Upper lobe of right lung (tissue), 1 donor: Measurements from ENCODE around the gene PLXNA4. TPM values are rescaled to one million over a fixed set of nuclear protein-coding genes. Genes with fewer than 3 reads are reported as not detected.
A peak's percentile ranks its signal among the peaks of the same experiment; 100 is the strongest.

Experiments used
- ATAC-seq: fragments of 200-7000 bp; cut with Tn5 transposase; one replicate; pipeline ENCODE4 v1.9.1; 2020; ENCODE audit warnings: mild to moderate bottlenecking, moderate library complexity
- DNase-seq: peaks from one replicate; pipeline ENCODE4 v3.0.0-alpha.2; 2020
- H3K27ac ChIP-seq: fragments of 200-600 bp; one replicate; pipeline ENCODE4 v1.8.0; 2022
- H3K27me3 ChIP-seq: fragments of 200-600 bp; one replicate; pipeline ENCODE4 v1.8.0; 2022; ENCODE audit warnings: mild to moderate bottlenecking
- H3K36me3 ChIP-seq: fragments of 200-600 bp; one replicate; pipeline ENCODE4 v1.8.0; 2022
- H3K4me1 ChIP-seq: fragments of 200-600 bp; one replicate; pipeline ENCODE4 v1.8.0; 2022
- H3K4me3 ChIP-seq: fragments of 200-600 bp; one replicate; pipeline ENCODE4 v1.8.0; 2022; ENCODE audit warnings: mild to moderate bottlenecking
- H3K9me3 ChIP-seq: fragments of 200-600 bp; one replicate; pipeline ENCODE4 v1.8.0; 2022
- intact Hi-C: fragments of 100-400 bp; cut with DNase I; formaldehyde crosslinking; loops from one replicate; pipeline ENCODE4 v1.11.0; 2022
- total RNA-seq: library from RNA; stranded (reverse); fragmentation: NEBNext Ultra II Directional; extraction: Animal tissue kit (Norgen Biotek cat#: 25700); gene quantifications from one replicate; pipeline ENCODE4 v1.2.1, GENCODE V29; 2021
- TF ChIP-seq, protein P1 (sequence below): fragments of 200-600 bp; IDR thresholded peaks from one replicate; pipeline ENCODE4 v1.8.0; 2022; ENCODE audit warnings: antibody characterized with exemption
- donor health status: DM: no; HTN: yes; CAD: no; lungs with severe emphysema.

The PLXNA4 gene
- total RNA-seq, 1 donor from 2014 or later, result 7.2 TPM

DNA sequence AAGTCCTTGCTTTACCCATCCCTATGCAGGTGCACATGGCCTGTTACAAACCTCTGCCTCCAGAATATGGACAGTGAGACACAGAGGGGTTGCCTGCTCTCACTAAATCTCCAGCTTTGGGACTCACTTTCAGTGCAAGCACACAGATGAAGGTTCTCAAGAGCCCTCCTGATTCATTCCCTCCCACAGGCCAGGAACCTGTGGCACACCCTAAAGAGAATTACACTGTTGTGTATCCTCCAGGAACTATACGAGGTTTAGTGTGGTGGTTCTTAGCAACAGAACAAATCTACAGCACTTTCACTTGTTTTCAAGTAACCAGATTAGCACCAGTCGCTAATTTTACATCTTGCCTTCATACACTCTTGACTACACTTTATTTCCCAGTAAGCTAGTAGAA is 192.3 kb downstream of the PLXNA4 start:
- Histone ChIP-seq H3K36me3 (no peaks in the 10 kb centered on the region), H3K27me3 (no peaks in the 10 kb centered on the region), H3K27ac (no peak overlapping the region), H3K9me3 (no peaks in the 10 kb centered on the region), H3K4me3 (no peak overlapping the region), H3K4me1 (peaks cover 19% of the 10 kb centered on the region)
- DNase-seq (no peak), ATAC-seq (no peak)
- TF ChIP-seq, protein P1, sequence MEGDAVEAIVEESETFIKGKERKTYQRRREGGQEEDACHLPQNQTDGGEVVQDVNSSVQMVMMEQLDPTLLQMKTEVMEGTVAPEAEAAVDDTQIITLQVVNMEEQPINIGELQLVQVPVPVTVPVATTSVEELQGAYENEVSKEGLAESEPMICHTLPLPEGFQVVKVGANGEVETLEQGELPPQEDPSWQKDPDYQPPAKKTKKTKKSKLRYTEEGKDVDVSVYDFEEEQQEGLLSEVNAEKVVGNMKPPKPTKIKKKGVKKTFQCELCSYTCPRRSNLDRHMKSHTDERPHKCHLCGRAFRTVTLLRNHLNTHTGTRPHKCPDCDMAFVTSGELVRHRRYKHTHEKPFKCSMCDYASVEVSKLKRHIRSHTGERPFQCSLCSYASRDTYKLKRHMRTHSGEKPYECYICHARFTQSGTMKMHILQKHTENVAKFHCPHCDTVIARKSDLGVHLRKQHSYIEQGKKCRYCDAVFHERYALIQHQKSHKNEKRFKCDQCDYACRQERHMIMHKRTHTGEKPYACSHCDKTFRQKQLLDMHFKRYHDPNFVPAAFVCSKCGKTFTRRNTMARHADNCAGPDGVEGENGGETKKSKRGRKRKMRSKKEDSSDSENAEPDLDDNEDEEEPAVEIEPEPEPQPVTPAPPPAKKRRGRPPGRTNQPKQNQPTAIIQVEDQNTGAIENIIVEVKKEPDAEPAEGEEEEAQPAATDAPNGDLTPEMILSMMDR, result no peak
- intact Hi-C loops, result no loop called here

DNA sequence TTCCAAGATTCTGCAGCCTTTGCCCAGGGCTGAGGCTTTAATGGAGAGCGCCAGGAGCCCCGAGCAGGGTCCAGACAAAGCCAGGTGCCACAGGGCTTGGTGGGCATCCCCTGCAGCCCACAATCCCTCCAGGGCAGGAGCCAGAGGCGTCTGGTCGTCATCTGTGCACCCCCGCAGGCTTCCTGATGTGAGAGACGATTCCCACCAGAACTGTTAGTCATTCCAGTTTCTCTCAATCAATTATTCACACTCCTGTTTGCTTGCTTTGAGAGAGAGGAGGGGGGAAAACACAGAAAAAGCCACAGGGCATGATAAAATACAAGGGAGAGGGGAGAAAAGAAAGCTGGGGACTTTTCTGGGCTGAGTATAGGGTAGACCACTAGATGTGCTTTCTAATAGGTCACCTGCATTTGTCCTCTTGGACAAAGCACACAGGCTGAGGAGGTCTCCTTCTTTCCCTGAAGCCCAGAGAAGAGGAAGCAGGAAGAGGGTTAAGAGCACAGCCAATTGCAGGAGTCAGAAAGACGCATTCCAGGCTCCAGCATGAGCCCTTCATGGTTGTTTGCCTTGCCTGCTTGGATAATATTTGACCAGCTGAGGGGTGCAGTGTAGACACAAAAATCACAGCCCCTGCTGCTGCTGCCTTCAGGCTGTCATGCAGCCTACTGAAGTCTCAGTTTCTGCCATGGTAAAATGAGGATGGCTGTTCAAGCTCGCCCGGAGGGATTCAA is 194.4 kb downstream of the PLXNA4 start:
- intact Hi-C loops, result no loop called here
- Histone ChIP-seq H3K36me3 (no peaks in the 10 kb centered on the region), H3K27me3 (no peaks in the 10 kb centered on the region), H3K9me3 (no peaks in the 10 kb centered on the region), H3K27ac (no peak overlapping the region), H3K4me1 (peaks cover 19% of the 10 kb centered on the region), H3K4me3 (no peak overlapping the region)
- TF ChIP-seq, protein P1, result no peak
- peak; percentile 77 for ATAC-seq
- no peak for DNase-seq

DNA sequence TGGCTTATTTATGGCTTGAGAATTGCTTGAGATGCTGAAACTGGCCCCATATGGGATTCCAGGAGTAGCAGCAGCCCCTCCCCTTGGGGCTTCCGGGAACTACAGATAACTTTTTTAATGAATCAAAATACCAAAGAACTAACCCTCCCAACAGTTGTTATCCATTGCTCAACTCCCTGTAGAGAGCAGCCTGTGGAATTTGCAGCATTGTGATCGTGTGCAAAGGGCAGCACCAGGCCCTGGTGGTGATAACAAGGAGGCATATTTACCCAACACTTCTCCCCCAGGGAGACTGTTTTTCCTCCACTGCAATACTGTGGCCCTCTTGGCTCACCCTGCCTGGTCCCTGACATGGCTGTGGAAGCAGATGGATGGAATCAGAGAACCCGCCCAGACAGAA is 196.2 kb downstream of the PLXNA4 start:
- no peaks in the 10 kb centered on the region for H3K27me3 ChIP-seq
- ATAC-seq, result peak; percentile 74
- TF ChIP-seq, protein P1, result no peak
- H3K36me3 ChIP-seq, result no peaks in the 10 kb centered on the region
- intact Hi-C loops, result no loop called here
- H3K4me1 ChIP-seq, result peaks cover 23% of the 10 kb centered on the region
- H3K4me3 ChIP-seq, result no peak overlapping the region
- no peaks in the 10 kb centered on the region for H3K9me3 ChIP-seq
- DNase-seq, result no peak
- no peak overlapping the region for H3K27ac ChIP-seq

DNA sequence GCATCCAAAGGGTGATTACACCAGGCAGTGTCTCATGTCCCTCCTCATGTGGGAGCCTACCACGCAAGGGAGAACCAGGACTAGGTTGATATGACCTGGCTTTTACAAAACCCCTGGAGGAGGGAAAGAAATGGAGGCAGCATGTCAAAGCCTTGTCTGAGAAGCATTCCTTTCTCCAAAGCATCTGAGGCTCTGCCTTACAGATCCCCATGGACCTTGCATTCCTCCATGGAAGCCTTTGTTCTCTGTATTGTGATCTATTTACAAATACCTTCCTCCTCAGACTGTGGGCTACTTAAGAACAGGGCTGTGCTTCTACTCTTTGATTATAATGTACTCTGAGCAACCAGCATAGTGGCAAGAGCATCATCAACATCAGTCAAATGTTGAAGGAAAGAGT is 197.0 kb downstream of the PLXNA4 start:
- DNase-seq, result no peak
- Histone ChIP-seq H3K9me3 (no peaks in the 10 kb centered on the region), H3K4me1 (peaks cover 23% of the 10 kb centered on the region), H3K36me3 (no peaks in the 10 kb centered on the region), H3K27me3 (no peaks in the 10 kb centered on the region), H3K27ac (peak overlapping the region; percentile 30), H3K4me3 (no peak overlapping the region)
- TF ChIP-seq, protein P1, result no peak
- no peak for ATAC-seq
- intact Hi-C loops, result no loop called here

DNA sequence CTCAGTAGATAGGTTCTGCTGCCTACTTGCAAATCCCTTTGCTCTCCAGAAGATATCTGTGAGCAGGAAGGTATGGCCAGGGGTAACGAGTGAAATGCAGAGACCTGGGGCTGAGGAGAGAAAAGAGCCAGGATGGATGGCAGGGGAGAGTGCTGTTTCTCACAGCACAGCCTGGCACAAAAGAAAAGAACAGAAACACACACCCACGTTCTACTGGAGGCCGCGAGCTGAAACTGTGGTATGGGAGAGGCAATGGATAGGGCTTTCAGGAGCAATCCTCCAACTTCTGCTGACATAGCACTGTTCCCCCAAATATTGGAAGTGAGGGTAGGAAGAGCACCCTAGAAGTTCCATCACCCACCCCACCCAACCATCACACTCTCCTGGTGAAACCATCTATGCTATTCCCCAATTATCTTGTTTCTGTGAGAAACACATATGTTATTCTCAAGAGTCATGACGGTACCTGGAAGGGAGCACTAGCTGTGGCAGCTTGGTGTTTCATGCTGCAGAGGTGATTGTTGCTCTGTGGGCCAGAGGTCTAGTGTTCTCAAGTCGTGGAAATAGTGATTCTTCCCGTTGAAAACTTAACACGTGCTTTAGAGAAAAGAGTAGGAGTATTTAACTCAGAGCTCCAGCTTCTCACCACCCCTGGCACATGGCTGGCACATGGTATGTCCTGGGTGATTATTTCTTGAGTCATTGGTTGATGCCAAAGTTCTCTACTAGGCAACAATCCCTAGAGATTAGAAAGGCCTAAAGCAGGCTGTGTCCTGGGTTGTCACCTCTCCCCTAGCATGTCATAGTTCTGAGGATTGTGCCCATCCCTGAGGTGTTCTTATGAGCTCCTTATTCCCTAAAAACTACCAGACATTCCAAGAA is 198.3 kb downstream of the PLXNA4 start:
- intact Hi-C loops, result no loop called here
- Histone ChIP-seq H3K9me3 (no peaks in the 10 kb centered on the region), H3K27ac (no peak overlapping the region), H3K4me3 (no peak overlapping the region), H3K4me1 (peaks cover 23% of the 10 kb centered on the region), H3K36me3 (no peaks in the 10 kb centered on the region), H3K27me3 (no peaks in the 10 kb centered on the region)
- TF ChIP-seq, protein P1, result no peak
- DNase-seq (no peak), ATAC-seq (no peak)
